Measurements from ENCODE around the gene MZF1. TPM values are rescaled to one million over a fixed set of nuclear protein-coding genes. Genes with fewer than 3 reads are reported as not detected.

Gene MZF1
- total RNA-seq, 1 donor from 2014 or later, result 26.5 TPM

DNA sequence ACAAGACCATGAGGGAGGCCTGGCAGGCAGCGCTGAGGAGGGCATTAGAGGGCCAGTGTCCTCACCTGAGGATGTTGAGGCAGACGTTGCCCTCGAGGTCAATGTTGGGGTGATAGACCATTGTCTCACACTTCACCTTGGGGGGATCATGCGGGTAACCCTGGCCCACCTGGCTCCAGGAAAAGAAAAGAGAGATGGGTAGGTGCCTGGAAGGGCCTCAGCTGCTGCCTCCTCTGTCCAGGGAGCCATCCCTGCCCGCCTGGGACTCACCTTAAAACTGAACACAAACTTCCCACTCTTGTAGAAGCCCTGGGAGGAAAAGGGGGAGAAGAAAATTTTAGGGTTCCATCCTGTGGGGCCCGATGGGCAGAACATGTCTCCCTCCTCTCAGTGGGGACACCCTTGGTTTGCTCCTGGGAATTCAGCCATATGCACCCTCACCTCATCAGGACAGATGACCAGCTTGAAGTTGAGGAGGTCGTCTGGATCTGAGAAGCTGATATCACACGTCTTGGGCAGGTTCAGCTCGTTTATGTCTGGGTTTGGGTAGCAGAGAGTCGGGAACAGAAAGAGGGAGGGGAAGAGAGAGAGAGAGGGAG lies 16.4 kb downstream of the MZF1 start:
- intact Hi-C loops (cut with micrococcal nuclease), result no loop called here

DNA sequence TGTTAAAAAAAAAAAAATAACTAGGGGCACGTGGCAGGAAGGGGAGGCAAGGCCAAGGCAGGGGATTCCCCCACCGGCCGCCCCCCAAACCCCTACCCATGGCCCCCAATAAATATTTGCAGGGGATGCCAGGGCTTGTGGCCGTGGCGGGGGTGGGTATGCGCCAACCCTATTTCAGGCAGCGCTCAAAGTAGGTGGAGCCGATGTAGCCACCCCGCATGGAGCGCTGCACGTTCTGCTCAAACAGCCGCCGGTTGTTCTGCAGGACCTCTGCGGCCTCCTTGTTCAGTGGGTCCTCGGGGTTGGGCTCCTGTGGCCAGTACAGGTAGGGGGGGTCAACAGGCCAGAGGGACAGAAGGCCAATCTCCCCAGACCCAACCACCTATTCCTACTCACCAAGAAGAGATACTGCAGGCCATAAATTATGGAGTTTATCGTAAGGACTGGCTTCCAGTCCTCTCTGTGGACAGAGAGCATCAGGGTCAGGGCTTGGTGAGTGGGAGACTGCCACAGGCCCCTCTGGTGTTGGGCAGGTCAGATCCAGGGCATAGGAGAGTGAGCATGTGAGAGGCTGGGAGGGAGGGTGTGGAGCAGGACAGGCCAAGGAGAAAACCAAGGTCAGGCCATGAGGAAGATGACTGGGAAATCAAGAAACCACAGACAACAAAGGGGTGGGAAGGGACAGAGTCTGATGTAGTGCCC lies 17.1 kb downstream of the MZF1 start:
- intact Hi-C loops (cut with micrococcal nuclease), result loop anchor here (1.0 kb wide), 2 partner anchors 12 to 37 kb away; partner anchors contain the start of genes TRIM28 and ZBTB45

- intact Hi-C loops (cut with micrococcal nuclease), result loop anchor here (1.0 kb wide), 2 partner anchors 11 to 36 kb away; partner anchors contain the start of genes TRIM28 and ZBTB45
Observed at GRCh38 chr19:58555369-58555885, 17.7 kb downstream of the MZF1 start.

DNA sequence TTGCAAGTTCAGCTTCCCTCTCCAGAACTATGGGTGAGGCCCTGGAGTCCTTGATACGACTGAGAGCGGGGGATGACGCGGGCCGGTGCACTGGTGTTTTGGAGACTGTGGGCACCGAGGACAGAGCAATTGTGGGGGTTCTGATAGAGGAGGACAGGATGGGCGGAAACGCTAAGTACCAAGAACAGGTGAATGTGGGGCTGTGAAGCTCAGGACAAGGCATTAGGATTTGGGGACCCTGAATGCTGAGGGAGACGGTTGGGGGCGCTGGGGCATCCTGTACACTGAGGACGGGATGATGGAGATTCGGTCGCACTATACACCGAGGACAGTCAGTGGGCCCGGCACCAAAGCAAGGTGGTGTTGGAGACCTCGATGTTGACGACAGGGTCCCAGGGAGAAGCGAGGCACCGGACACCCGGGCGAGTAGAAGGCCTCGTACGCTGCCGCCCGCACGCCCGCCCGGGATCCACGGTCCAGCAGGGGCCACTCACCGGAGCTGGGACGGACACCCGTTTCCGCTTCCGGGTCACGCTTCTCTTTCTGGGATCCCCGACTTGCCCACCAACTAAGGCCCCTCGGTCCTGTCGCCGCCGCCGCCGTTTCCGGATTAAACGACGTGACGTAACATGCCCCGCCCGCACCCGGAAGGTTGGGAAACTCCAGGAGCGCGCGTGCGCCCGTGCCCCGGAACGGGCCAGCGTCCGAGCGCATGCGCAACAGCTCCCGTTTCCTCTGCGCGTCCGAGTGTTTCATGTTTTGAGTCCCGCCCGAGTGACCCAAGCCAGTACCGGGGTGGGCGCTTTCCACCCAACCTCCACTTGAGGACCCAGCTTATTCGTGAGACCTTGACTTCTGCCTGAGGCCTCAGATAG lies 18.4 kb downstream of the MZF1 start, which contains the start of gene CHMP2A:
Gene CHMP2A (minus strand): TSS at position 612 of the 875 bp plus-strand sequence. CDS start 893 bp downstream, outside the sequence.
- intact Hi-C loops (cut with micrococcal nuclease), result loop anchor here (1.0 kb wide), 2 partner anchors 10 to 35 kb away; partner anchors contain the start of genes TRIM28 and ZBTB45

DNA sequence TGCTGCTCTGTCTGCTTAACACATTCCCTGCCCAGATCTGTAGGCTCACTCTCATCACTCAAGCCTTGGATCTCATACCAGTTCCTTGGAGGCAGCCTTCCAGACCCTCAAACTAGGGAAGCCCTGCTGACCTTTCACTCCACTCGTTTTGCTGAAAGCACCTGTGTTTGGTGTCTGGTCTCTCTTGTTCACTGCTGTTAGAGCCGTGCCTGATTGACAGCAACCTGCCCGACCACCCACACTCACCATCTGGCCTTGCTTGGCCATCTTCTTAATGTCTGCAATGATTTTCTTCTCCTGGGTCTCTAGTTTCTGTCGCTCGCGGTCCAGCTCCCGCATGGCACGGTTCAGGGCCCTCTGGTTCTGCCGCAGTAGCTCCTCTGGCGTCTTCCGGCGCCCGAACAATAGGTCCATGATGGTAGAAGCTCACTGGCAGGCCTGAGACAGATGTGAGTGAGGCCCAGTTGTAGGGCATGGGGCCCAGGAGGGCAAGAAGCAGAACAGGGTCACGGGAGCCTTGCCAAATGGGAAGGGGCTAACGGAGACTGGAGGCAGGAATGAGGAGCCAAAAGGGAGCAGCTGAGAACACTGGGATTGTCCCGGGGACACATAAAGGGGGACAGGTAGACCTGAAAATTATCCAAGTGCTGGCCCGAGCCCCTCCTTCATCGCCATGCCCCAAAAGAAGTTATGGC lies 19.2 kb downstream of the MZF1 start:
- intact Hi-C loops (cut with micrococcal nuclease), result no loop called here

- intact Hi-C loops (cut with micrococcal nuclease), result no loop called here
Observed at GRCh38 chr19:58552655-58553054, 20.5 kb downstream of the MZF1 start.

DNA sequence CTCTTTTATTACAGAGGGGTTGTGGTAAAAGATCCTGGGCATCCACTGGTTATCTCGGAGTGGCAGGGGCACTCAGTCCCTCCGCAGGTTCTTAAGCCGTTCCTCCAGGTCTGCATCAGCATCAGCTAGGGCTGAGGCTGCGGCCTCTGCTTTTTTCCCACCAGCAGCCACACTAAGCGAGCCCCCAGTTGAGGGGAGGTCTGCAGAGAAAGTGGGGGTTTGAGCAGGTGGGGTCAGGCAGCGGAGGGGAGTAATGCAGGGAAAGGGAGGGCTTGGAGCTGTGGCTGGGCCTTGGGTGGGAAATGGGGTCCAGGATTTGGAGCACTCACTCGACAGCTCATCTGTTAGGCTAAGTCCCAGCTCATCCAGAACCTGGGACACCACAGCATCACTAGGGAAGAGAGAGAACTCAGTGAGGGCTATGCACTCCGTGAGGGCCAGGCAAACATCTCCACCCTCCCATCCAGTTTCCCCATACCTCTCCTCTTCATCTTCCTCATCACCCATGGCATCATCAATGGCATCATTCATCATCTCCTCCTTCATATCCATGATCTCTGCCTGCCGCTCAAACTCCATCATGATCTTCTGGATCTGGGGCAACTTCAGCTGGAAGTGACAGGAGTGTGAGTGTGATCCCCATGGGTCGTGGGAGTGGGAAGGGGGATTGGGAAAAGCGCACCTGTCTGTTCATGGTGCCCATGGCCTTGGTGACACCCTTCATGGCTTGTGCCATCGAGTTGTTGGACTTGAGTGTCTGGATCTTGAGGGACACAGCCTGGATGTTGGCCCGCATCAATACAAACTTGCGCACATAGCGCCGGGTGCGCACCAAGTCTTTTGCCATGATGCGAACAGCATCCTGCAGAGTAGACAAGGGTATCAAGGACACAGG lies 21.3 kb downstream of the MZF1 start:
- intact Hi-C loops (cut with micrococcal nuclease), result no loop called here

GRCh38 chr19:58551123-58551497 lies 22.0 kb downstream of the MZF1 start:
- intact Hi-C loops (cut with micrococcal nuclease), result no loop called here

GRCh38 chr19:58550362-58551122 lies 22.6 kb downstream of the MZF1 start:
- intact Hi-C loops (cut with micrococcal nuclease), result no loop called here

DNA sequence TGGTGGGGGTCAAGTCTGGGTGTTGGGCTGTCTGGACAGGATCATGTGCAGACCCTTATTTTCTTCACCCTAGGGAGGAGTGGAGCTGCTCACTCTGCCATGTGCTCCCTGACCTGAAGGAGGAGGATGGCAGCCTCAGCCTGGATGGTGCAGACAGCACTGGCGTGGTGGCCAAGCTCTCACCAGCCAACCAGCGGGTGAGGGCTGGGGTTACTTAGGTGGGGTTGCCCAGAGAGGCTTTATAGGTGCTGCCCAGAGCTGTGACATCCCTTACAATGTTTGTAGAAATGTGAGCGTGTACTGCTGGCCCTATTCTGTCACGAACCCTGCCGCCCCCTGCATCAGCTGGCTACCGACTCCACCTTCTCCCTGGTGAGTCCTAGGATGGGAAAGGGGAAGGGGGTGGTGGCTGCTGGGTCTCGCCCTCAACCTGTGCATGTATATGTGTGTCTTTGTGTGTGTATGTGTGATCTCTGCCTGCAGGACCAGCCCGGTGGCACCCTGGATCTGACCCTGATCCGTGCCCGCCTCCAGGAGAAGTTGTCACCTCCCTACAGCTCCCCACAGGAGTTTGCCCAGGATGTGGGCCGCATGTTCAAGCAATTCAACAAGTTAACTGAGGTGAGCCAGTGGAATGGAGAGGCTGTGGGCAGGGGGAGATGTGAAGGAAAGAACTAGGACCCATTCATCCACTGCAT lies 23.3 kb downstream of the MZF1 start:
- intact Hi-C loops (cut with micrococcal nuclease), result no loop called here

DNA sequence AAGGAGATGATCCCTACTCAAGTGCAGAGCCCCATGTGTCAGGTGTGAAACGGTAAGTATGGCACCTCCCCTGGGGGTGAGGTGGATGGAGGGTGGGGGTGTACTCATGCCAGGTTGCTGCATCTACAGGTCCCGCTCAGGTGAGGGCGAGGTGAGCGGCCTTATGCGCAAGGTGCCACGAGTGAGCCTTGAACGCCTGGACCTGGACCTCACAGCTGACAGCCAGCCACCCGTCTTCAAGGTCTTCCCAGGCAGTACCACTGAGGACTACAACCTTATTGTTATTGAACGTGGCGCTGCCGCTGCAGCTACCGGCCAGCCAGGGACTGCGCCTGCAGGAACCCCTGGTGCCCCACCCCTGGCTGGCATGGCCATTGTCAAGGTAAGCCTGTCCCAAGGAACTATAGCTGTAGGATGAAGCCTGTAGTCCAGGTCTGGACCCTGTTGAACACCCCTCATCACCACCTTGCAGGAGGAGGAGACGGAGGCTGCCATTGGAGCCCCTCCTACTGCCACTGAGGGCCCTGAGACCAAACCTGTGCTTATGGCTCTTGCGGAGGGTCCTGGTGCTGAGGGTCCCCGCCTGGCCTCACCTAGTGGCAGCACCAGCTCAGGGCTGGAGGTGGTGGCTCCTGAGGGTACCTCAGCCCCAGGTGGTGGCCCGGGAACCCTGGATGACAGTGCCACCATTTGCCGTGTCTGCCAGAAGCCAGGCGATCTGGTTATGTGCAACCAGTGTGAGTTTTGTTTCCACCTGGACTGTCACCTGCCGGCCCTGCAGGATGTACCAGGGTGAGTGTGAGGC lies 24.1 kb downstream of the MZF1 start:
- intact Hi-C loops (cut with micrococcal nuclease), result no loop called here

DNA sequence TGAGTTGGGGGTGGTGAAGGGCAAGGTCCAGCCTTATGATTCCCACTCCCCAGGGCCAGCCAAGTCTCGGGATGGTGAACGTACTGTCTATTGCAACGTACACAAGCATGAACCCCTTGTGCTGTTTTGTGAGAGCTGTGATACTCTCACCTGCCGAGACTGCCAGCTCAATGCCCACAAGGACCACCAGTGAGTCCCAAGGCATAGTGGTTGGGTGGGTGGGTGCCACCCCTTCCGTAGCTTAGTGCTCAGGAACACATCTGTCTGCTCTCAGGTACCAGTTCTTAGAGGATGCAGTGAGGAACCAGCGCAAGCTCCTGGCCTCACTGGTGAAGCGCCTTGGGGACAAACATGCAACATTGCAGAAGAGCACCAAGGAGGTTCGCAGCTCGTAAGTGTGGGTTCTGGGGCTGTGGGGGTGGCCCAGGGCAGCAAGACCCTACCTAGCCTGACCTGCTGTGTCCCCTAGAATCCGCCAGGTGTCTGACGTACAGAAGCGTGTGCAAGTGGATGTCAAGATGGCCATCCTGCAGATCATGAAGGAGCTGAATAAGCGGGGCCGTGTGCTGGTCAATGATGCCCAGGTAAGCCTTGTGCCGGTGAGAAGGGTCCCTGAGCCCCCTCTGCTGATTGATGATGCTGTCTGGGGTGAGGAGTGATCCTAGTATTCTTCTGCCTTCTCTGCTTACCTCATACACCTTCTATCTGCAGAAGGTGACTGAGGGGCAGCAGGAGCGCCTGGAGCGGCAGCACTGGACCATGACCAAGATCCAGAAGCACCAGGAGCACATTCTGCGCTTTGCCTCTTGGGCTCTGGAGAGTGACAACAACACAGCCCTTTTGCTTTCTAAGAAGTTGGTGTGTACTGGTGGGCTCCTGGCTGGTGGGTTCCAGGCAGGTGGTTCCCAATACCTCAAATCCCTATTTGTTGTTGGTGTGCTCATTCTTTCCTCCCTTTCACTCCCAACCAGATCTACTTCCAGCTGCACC lies 25.5 kb downstream of the MZF1 start:
- intact Hi-C loops (cut with micrococcal nuclease), result no loop called here

- intact Hi-C loops (cut with micrococcal nuclease), result no loop called here
Observed at GRCh38 chr19:58546019-58546530, 27.1 kb downstream of the MZF1 start.

DNA sequence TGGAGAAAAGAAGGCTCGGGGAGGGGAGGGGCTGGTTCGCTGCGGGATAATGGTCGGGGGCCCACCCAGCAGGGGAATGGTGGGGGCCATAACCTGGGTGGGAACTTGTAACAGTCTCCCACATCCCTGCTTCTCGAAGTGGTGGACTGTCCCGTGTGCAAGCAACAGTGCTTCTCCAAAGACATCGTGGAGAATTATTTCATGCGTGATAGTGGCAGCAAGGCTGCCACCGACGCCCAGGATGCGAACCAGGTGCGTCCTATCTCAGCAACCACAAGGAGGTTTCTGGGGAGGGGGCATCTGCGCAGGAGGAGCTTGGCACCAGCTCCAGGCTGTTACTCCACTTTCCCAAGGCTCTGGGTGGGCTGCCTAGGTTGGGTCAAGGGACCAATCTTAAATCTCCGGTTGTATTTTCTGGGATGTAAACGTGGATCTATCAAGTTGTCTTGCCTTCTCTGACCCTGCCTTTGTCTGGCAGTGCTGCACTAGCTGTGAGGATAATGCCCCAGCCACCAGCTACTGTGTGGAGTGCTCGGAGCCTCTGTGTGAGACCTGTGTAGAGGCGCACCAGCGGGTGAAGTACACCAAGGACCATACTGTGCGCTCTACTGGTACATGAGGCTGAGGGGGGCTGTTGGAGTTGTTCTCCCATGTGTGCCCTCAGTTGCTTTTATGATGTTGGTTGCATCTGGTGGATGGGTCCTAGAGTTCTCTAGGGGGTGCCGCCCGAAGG lies 27.7 kb downstream of the MZF1 start:
- intact Hi-C loops (cut with micrococcal nuclease), result no loop called here

DNA sequence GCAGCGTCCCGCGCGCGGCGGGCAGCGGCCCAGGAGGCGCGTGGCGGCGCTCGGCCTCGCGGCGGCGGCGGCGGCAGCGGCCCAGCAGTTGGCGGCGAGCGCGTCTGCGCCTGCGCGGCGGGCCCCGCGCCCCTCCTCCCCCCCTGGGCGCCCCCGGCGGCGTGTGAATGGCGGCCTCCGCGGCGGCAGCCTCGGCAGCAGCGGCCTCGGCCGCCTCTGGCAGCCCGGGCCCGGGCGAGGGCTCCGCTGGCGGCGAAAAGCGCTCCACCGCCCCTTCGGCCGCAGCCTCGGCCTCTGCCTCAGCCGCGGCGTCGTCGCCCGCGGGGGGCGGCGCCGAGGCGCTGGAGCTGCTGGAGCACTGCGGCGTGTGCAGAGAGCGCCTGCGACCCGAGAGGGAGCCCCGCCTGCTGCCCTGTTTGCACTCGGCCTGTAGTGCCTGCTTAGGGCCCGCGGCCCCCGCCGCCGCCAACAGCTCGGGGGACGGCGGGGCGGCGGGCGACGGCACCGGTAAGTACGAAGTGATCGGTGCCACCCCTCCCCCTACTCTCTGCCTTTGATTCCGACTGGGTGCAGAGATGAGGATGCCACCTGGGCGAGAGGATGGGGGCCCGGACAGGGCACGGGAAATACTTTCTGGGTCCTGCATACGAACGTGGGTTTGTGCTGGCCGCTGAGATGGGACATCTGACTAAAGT lies 28.4 kb downstream of the MZF1 start:
- intact Hi-C loops (cut with micrococcal nuclease), result loop anchor here (1.0 kb wide), 5 partner anchors 11 to 30 kb away; partner anchors contain the start of genes CHMP2A, MZF1 and ZBTB45

Data from T-helper 2 cell treated with Interferon-gamma antibody and Interleukin-4, amounts not matched to agents 100 ng/mL and 5 ng/mL, for 36 hours (primary cell).